Measurements from ENCODE around the gene MGP. TPM values are rescaled to one million over a fixed set of nuclear protein-coding genes. Genes with fewer than 3 reads are reported as not detected.

MGP gene
- total RNA-seq, 2 donors from 2014 or later: 6,234 to 9,983 TPM

DNA sequence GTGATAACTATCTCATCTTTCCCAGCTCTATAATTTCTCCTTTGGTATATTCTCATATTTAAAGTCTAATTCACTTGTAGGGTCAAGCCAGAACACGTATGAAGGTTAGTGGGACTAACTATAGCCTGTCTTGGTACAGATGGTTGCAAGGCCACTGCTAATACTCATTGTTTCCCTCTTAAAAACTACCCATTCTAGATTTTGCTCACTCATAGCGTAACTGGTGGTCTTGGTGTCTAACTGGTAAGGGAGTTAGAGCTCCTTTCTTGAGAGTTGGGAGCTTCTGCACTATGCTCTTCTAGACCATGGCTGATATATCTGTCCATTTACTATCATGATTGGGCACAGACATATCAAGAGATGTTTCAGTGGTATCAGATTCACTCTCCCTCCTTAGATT lies 8.8 kb downstream of the MGP start:
- no peak for ATAC-seq (ENCODE audit: insufficient number of reproducible peaks, low FRiP score, low read depth)

DNA sequence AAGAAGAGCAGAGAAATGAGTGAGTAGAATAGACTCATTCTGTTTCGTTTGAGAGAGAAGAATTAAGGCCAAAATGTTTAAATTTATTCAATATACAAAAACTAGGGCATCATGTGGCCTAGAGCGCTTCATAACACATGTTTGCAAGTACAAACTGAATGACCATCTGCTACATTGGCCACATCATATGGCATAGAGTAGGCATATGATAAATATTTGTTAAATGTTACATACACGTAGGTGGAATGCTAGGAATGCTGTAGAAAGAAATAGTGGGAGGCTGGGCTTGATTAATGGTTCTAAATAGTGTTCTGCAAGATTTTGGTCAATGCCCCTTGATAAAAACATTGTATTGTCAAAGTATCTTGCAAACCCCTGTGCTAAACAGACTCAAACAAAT lies 10.8 kb downstream of the MGP start:
- Histone ChIP-seq H3K9me3 (no peaks in the 10 kb centered on the region), H3K4me1 (ENCODE audit: control insufficient read depth in 1 of 2, low read depth in 2 of 2) (no peaks in the 10 kb centered on the region), H3K27me3 (replicated peaks; ENCODE audit: insufficient read depth) (no peaks in the 10 kb centered on the region), H3K27ac (no peak overlapping the region), H3K36me3 (no peaks in the 10 kb centered on the region), H3K4me3 (no peak overlapping the region)
- ATAC-seq (ENCODE audit: insufficient number of reproducible peaks, low FRiP score, low read depth) (no peak), DNase-seq (ENCODE audit: low spot score) (no peak)
- TF ChIP-seq, protein P1, sequence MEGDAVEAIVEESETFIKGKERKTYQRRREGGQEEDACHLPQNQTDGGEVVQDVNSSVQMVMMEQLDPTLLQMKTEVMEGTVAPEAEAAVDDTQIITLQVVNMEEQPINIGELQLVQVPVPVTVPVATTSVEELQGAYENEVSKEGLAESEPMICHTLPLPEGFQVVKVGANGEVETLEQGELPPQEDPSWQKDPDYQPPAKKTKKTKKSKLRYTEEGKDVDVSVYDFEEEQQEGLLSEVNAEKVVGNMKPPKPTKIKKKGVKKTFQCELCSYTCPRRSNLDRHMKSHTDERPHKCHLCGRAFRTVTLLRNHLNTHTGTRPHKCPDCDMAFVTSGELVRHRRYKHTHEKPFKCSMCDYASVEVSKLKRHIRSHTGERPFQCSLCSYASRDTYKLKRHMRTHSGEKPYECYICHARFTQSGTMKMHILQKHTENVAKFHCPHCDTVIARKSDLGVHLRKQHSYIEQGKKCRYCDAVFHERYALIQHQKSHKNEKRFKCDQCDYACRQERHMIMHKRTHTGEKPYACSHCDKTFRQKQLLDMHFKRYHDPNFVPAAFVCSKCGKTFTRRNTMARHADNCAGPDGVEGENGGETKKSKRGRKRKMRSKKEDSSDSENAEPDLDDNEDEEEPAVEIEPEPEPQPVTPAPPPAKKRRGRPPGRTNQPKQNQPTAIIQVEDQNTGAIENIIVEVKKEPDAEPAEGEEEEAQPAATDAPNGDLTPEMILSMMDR (IDR thresholded peaks at IDR 0.05): no peak

More for the DNA sequence above, 8.8 kb downstream of the MGP start:
- Histone ChIP-seq H3K36me3 (peaks cover 2% of the 10 kb centered on the region), H3K27ac (no peak overlapping the region), H3K4me3 (no peak overlapping the region), H3K27me3 (replicated peaks; ENCODE audit: insufficient read depth) (no peaks in the 10 kb centered on the region), H3K9me3 (no peaks in the 10 kb centered on the region), H3K4me1 (ENCODE audit: control insufficient read depth in 1 of 2, low read depth in 2 of 2) (peaks cover 0 to 4% of the 10 kb centered on the region in 2 donors)
- TF ChIP-seq, protein P1 (IDR thresholded peaks at IDR 0.05): no peak
- no peak for DNase-seq (ENCODE audit: low spot score)

DNA sequence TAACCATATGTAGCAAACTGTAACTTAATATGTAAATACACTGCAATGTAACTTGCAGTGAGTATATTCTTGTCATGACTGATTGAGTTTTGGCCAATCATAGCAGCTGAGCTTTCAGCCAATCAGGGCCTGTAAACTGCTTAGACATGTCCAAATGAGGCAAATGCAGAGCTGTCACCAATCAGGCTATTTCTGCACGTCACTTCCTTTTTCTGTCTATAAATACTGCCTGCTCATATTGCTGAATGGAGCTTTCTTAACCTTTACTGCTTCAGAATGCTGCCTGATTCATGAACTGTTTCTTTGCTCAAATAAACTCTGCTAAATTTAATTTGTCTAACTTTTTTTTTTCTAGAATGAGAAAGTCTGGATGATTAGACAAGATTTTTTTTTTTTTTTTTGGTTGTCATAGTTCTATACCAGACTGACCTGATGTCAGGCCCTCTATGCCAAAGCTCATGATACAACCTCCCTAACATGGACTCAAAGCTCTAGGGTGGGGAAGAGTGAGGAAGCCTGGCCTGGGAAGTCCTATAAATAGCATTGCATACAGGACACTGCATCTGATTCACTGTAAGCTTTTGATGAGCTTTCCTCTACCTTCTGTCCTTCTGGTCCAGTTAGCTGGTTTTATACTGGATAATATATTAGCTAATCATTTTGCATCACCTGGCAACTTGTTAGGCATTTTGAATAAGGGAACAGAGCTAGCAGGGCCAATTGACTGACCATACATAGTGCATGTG lies 12.0 kb downstream of the MGP start:
- ATAC-seq (ENCODE audit: insufficient number of reproducible peaks, low FRiP score, low read depth) (no peak), DNase-seq (ENCODE audit: low spot score) (no peak)
- Histone ChIP-seq H3K4me3 (no peak overlapping the region), H3K27me3 (replicated peaks; ENCODE audit: insufficient read depth) (no peaks in the 10 kb centered on the region), H3K27ac (no peak overlapping the region), H3K4me1 (ENCODE audit: control insufficient read depth in 1 of 2, low read depth in 2 of 2) (no peaks in the 10 kb centered on the region), H3K36me3 (no peaks in the 10 kb centered on the region), H3K9me3 (no peaks in the 10 kb centered on the region)
- TF ChIP-seq, protein P1 (IDR thresholded peaks at IDR 0.05): no peak

DNA sequence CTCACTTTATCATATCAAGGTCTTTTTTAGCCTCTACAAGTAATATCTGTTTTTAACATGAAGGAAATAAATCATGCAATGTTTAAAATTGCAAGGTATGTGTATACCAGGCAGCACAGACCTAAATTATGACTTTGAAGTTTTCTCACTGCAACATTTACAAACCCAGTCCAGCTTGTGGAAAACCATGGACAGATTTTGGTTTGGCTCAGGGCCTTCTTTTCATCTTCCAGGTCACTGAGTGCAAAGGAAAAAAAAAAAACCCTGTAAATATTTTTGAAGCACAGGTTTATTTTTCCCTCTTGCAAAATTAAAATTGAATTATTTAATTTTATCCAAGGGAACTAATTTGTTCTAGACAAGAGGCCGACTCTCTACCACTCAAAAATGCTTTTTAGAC lies 13.8 kb downstream of the MGP start:
- H3K27me3 ChIP-seq (replicated peaks; ENCODE audit: insufficient read depth): no peaks in the 10 kb centered on the region
- H3K27ac ChIP-seq: no peak overlapping the region
- H3K36me3 ChIP-seq: no peaks in the 10 kb centered on the region
- DNase-seq (ENCODE audit: low spot score) (no peak), ATAC-seq (ENCODE audit: insufficient number of reproducible peaks, low FRiP score, low read depth) (no peak)
- TF ChIP-seq, protein P1 (IDR thresholded peaks at IDR 0.05): no peak
- no peaks in the 10 kb centered on the region for H3K9me3 ChIP-seq
- no peaks in the 10 kb centered on the region for H3K4me1 ChIP-seq (ENCODE audit: control insufficient read depth in 1 of 2, low read depth in 2 of 2)
- no peak overlapping the region for H3K4me3 ChIP-seq

DNA sequence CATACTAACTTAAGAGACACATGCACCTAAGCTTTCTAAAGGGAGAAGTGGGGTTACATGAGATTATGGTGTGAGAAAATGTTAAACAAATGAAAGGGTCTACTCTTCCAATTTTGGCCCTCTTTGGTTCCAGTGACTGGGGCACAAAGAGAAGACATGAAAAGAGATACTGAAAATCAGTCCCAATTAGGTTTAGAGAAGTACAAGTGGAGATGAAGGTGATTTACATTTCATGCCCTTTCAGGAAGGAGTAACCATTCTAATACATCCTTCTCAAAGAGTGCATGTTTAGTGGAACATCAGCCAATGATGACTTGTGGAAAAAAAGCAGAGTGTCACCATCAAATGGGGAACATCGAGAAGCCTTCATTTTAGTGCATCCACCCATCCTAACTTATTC lies 14.4 kb downstream of the MGP start:
- no peak overlapping the region for H3K27ac ChIP-seq
- H3K36me3 ChIP-seq: no peaks in the 10 kb centered on the region
- DNase-seq (ENCODE audit: low spot score) (no peak), ATAC-seq (ENCODE audit: insufficient number of reproducible peaks, low FRiP score, low read depth) (no peak)
- TF ChIP-seq, protein P1 (IDR thresholded peaks at IDR 0.05): no peak
- H3K27me3 ChIP-seq (replicated peaks; ENCODE audit: insufficient read depth): no peaks in the 10 kb centered on the region
- H3K9me3 ChIP-seq: no peaks in the 10 kb centered on the region
- H3K4me1 ChIP-seq (ENCODE audit: control insufficient read depth in 1 of 2, low read depth in 2 of 2): no peaks in the 10 kb centered on the region
- no peak overlapping the region for H3K4me3 ChIP-seq
